HG02571 (cell line): ENCODE results near the gene TRIM2.

ENCODE experiments used
- ATAC-seq: cut with Tn5 transposase; IDR thresholded peaks from one replicate; pipeline ENCODE4 v1.9.1; 2021; ENCODE audit warnings: mild to moderate bottlenecking, moderate library complexity; ENCODE audit not compliant: unreplicated experiment

TRIM2 gene

GRCh38 chr4:153324046-153324445 is 119.8 kb downstream of the TRIM2 start:
- ATAC-seq: no peak

DNA sequence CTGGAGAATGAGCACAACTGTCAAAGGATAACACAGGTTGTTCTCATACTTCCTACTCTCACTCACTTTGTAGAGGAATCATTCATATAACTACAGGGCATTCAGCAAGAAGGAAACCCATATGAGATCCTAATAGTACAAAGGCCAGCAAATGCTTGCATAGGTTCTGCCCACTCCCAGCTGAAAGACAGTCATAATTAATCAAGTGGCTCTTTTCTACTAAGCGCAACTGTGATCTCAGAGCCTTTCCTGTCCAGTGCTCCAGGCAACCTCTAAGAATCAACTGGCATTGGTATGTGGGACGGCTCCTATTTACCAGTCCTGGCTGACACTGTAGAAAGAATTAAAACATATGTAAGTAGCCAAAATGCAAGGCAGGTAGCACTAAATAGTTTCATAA is 121.3 kb downstream of the TRIM2 start:
- ATAC-seq: no peak

GRCh38 chr4:153326513-153326912 is 122.3 kb downstream of the TRIM2 start:
- ATAC-seq: no peak

GRCh38 chr4:153327247-153327646 is 123.0 kb downstream of the TRIM2 start:
- ATAC-seq: no peak

GRCh38 chr4:153332936-153333335 is 128.7 kb downstream of the TRIM2 start:
- ATAC-seq: no peak

DNA sequence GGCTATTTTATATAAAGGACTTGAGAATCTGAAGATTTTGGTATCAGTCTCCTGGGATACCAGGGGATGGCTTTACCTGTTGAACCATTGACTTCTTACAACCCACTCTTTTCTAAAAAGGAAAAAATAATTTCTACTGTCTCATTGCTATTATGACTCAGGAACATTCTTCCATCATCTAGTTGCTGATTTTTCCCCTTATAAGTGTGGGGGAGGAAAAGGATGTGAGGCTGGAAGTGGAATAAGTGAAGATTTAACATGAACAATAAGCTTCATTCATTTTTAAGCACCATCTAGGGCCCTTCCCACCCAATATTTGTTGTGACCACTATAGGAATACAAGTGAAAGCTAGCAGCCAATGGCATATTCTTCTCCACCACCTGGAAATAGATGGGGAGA is 129.6 kb downstream of the TRIM2 start:
- ATAC-seq: no peak

DNA sequence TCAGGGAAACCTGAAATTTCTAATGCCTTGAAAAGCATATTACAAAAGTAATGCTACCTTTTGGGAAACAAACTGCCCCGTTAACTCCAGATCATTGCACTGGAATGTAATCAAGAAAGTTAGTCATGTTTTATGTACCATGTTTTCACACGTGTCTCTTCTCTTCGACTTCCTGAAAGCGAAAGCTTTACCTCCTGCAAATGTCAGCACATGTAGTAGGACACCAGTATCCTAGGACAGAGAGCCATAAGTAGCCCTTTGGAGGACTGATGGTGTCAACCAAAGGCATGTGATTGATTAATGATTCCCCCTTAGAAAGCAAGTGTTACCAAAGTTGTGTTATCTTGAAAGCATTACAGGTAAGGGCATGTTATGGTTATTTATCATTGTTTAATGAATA is 131.4 kb downstream of the TRIM2 start:
- no peak for ATAC-seq

GRCh38 chr4:153337686-153338085 is 133.4 kb downstream of the TRIM2 start:
- no peak for ATAC-seq

- ATAC-seq: no peak
Measured at GRCh38 chr4:153341575-153342090, 137.4 kb downstream of the TRIM2 start.

GRCh38 chr4:153342751-153343552 is 138.7 kb downstream of the TRIM2 start:
- ATAC-seq: no peak

GRCh38 chr4:153344131-153345011 is 140.1 kb downstream of the TRIM2 start, which contains the start of gene MND1:
TSS of gene MND1 (plus strand) at chr4:153344688. CDS start at chr4:153344738, 50 bp downstream.
- peak; percentile 85 for ATAC-seq

GRCh38 chr4:153345012-153345981 is 141.1 kb downstream of the TRIM2 start:
- peak; percentile 37 for ATAC-seq

GRCh38 chr4:153346031-153346430 is 141.8 kb downstream of the TRIM2 start:
- ATAC-seq: no peak

GRCh38 chr4:153346563-153346962 is 142.3 kb downstream of the TRIM2 start:
- ATAC-seq: no peak

DNA sequence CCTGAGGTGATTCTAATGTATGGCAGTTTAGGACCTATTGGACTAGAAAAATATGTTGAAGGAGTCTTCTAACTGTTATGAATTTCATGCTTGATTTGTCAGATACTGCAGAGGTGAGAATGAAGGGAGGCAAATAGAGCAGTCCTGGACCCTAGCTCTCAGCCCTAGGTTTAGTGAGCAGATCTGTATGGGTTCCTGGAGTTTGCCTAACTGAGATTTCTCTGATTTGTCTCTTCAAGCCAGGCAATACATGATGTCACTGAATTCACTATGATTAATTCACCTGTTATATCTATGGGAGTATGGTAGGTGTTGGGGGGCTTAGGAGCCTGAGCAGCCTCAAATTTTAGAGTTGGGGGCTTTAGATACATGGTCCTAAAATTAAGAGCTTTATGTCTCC is 142.9 kb downstream of the TRIM2 start:
- no peak for ATAC-seq

DNA sequence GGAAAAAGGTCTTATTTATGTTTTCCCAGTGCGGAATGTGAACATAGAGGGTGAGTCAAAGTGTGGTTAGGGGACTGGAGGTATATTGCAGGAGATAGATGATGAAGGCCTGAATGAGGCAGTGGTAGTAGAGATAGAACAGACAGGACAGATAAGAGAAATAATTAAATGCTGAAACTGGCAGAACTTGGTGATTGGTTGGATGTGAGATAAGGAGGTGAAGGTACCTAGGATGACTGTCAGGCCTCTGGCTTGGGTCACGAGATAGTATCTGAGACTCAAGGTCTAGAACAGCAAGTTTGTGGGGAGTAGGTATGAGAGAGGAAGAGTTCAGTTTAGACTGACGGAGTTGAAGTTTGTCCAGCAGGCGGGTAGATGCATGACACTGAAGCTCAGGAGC is 143.8 kb downstream of the TRIM2 start:
- ATAC-seq: no peak

GRCh38 chr4:153349206-153349805 is 145.1 kb downstream of the TRIM2 start:
- no peak for ATAC-seq

DNA sequence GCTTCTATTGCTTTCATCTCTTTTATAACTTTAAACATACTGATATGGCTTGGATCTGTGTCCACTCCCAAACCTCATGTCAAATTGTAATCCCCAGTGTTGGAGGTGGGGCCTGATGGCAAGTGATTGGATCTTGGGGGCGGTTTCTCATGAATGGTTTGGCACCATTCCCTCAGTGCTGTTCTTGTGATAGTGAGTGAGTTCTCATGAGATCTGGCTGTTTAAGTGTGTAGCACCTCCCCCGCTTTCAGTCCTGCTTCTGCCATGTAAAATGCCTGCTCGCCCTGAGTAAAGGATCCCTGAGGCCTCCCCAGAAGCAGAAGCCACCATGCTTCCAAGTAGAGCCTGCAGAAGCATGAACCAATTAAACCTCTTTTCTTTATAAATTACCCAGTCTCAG is 157.9 kb downstream of the TRIM2 start:
- no peak for ATAC-seq

- no peak for ATAC-seq
Measured at GRCh38 chr4:153364061-153364460, 159.8 kb downstream of the TRIM2 start.

DNA sequence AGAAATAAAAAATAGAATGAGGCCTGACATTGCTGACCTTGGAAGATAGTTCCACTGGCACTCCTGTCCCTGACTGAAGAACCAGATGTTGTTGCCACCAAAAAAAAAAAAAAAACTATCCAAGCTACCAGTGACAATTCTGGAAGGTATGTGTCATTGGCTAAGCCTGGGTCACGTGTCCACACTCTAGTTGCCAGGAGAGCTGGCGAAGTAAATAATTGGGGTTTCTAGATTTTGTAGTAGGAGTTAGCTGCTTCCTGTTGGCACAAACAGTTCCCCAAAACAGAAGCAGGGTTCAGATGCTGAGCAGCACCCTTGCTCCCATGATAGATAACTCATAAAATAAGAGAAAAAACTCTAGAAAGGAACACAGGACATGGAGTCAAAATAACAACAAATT is 160.8 kb downstream of the TRIM2 start:
- no peak for ATAC-seq
